CD4-positive, alpha-beta T cell treated with Interleukin-15 for 4 hours (primary cell): ENCODE measurements around the gene UMOD.
"Not testable (repeated sequence)": the region's sequence is repeated elsewhere in the genome, so short reads cannot be mapped to it uniquely, and the experiment has no call there.

Experiments used
- DNase-seq: peaks from one replicate; pipeline ENCODE4 v3.0.0-alpha.2; 2020; ENCODE audit warnings: low spot score

Gene UMOD

DNA sequence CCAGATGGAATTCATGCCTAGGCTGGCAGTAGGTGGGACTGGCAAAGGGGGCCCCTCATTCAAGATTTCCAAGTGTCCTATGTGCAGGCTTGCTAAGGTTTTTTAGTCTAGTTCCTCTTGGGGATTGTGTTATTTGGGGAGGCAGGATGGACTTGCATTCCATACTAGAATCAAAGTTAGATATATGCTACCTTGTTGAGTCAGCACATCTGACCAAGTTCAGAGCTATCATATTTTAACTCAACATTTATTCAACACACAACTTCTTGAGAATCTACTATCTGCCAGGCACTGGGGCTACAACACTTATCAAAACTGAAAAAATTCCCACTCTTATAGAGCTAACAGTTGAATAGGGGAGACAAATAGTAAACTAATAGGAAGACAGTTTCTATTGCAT is 31.9 kb downstream of the UMOD start:
- no peak for DNase-seq

DNA sequence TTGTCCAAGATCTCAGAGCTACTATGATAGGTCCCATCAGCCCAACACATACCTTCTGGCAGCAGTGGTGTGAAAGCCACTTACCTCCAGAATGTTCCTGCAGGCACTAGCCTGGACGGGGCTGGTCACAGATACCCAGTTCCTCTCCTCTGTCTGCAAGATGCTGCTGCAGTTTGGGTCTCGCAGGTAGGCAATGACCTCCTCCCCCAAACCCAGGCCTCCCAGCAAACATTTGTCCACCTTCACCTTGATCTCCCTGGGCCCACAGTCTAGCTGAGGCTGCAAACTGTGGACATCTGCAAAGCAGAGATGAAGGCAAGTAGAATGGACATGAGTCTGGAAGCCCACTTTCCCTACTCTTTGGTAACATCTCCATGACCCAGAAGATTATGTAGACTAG is 32.3 kb downstream of the UMOD start:
- no peak for DNase-seq

DNA sequence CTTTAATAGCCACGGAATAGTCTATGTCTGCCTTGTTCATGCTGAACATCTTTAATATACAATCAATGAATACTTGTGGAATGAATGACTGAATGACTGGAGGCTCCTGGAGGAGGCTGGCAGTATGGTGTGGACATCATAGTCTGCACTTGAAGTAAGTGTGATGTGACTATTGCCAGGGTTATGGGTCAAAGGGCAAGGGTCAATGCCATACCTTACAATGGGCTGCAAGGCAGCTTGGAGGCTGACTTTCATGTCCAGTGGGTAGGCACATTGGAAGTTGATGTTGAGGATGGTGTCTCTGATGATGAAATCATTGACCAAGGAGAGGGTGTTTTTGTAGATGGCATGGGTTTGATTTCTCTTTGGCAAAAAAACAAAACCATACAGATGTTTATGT is 33.1 kb downstream of the UMOD start:
- no peak for DNase-seq

DNA sequence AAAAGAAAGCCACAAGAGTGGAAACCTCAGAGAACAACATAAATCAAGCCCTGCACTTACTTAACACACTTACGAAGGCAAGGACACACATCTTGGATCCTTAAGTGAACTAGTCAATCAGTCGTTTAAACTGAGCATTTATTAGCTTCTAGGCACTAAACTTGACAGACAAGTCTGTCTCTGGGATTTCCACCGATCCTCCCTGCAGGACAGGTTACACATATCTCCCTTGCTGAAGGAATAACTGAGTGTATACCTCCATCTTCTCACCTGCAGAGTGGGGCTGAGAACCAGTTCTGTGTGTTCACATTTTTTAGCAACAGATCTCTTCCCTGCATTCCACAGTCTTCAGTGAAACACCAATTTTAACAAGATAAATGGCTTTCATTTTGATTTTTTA is 34.1 kb downstream of the UMOD start:
- no peak for DNase-seq

DNA sequence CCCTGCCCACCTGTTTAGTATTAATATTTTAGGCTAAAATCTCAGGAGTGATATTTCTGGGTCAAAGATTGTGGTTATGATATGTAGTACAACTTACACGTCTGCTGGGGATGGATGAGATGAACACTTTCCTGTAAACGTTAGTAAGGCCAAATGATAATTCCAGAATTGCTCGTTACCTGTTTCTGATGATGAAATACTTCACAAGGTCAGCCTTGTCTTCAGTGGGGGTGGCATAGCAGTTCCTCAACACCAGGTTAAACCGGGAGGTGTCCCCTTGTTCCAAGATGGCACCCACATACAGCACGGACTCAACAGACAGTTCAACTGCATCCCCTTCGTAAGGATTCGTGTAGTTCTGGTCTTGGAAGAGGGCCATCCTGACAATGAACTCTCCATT is 34.5 kb downstream of the UMOD start:
- DNase-seq = no peak

- no peak for DNase-seq
Measured at GRCh38 chr16:20317117-20317516, 35.4 kb downstream of the UMOD start.

DNA sequence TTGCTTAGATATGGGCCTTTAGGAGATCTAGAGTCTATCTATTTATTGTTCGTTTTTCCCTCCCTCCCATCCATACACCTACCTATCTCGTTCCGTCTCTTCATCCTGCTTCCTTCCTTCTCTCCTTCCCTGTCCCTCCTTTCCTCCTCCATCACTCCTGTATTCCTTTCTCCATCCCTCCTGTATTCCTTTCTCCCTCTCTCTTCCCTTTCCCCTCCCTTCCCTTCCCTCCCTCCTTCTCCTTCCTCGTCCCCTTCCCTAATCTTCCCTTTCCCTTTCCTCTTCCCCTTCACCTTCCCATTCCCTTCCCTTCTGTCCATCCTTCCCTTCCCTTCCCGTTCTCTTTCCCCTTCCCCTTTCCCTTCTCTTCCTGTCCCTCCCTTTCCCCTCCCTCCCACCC is 35.8 kb downstream of the UMOD start:
- DNase-seq = no peak

DNA sequence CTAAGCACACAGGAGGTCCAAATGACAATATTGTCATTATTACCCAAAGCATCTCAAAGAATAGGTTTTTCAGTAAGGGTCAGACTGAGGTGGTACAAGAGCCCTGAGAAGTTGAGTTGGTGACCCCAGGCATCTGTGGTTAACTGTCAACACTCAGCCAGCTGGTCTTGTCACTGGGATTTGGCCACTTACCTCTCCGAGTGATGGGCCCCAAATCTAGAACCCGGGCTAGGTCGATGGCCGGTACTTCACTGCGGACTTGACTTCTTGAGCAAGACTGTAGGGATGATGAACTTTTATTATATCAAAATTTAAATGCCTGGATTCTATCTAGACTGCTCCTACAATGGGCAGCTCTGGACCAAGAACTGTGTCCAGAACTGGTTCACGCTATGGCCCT is 36.8 kb downstream of the UMOD start:
- no peak for DNase-seq

DNA sequence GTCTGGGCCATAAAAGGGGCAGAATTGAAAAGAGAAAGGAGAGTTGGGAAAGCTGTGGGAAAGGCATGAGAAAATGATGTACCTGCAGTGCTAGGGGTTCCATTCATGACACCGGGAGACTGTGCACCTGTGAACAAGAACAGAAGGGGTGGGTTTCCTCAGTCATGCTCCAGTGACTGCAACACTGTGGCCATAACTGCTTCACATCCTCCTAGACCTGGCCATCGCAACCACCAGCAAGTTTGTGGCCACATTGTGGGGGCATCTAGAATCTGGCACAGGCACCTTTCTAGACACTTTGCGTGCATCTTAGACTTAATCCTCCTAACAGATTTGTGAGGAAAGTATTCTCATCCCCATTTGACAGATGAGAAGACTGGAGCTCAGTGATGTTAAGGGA is 37.9 kb downstream of the UMOD start:
- no peak for DNase-seq

DNA sequence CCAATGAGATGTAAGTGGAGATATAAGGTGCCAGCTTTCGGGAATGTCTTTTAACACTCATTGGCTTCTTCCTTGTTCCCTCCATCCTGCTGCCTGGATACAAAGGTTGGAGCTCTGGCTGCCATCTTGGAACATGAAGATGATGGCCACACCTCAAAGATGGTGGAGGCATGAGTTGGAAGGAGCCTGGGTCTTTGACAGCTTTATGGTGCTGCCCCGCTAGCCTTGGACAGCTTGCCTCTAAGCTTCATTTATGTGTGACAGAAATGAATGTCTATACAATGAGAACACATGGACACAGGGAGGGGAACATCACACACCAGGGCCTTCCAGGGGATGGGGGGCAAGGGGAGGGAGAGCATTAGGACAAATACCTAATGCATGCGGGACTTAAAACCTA is 38.8 kb downstream of the UMOD start:
- no peak for DNase-seq

DNA sequence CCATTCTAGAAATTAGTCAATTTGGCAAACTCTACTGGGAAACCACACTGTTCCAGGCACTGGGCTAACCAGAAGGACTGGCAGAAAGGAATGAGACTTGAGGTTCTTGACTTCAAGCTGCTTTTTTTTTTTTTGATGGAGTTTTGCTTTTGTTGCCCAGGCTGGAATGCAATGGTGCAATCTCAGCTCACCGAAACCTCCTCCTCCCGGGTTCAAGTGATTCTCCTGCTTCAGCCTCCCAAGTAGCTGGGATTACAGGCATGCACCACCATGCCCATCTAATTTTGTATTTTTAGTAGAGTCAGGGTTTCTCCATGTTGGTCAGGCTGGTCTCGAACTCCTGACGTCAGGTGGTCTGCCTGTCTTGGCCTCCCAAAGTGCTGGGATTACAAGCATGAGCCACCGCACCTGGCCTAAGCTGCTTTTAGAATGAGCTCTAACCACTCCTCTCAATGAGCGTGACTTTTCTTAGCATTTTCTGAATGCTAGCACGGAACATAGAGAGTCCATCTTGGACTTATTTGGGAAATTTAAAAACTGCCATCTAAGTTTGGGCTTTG is 39.9 kb downstream of the UMOD start:
- not testable (repeated sequence) for DNase-seq

DNA sequence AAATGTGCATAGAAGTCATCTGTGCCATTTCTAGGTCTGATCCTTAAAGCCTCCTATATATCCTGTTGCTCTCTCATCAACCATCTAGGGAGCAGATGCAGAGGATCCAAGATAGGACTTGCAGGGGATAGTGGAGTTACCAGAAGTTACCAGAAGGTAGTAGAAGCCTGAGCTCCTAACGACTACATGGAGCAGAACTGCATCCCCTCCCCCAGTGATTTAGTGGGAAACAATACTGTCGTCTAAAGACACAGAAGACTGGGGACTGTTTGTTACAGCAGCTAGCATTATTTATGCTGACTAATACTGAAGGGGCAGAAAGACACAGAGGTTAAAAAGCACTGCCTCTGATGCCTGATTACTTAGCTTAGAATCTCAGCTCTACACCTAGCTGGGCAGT is 41.0 kb downstream of the UMOD start:
- no peak for DNase-seq

GRCh38 chr16:20310421-20311395 is 41.8 kb downstream of the UMOD start:
- no peak for DNase-seq

GRCh38 chr16:20309786-20310185 is 42.7 kb downstream of the UMOD start:
- DNase-seq = no peak

DNA sequence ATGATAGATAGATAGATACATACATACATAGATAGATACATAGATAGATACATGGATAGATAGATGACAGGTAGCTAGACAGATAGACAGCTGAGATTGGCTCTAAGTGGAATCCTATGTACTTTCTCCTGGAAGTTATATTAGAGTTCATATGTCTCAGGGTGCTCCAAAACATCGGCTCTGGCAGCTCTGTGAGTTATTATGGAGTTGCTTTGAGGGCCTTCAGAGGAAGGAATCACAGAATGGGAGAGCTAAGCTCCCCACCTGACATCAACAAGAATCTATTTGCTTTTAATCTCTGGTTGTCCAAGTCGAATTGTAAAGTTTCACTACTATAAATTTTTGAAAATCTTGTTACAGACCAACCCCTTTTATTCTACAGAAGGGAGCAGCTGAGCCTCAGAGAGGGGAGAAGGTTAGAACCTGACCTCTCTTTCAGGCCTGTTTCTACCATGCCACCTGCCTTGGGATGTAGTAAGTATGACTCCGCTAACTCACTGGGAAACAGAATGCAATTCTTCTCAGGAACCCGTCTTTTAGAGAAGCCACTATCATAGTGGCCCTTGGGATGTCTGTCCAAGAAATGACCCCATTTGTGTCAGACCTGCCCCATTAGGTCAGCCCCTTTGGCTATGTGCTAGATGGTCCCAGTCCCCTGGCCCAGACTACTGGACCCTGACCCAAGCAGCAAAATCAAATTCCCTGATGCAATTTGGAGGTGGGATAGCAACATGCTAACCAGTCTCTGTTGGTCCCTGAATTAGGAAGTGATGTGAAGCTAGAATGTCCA is 43.5 kb downstream of the UMOD start:
- DNase-seq = no peak

DNA sequence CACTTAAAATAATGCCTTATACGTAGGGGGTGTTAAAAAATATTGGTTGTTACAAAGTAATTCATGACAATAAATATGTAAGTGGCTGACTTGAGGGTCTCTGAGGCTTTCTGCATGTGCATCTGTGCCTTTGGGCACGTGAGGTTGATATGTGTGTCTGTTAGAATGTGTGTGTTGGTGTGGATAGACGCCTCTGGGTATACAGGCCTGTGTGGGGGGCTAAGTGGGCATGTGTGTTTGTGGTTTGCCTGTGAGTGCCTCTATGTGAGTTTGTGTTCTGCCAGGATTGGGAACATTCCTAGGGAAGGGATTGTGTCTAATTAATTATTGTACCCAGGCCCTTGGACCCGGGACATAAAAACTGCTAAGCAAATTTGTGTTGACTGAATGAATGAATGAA is 44.2 kb downstream of the UMOD start:
- DNase-seq = no peak

GRCh38 chr16:20307791-20308190 is 44.7 kb downstream of the UMOD start:
- no peak for DNase-seq

- DNase-seq = no peak
Measured at GRCh38 chr16:20307240-20307671, 45.3 kb downstream of the UMOD start.

GRCh38 chr16:20306401-20306800 is 46.1 kb downstream of the UMOD start:
- no peak for DNase-seq

DNA sequence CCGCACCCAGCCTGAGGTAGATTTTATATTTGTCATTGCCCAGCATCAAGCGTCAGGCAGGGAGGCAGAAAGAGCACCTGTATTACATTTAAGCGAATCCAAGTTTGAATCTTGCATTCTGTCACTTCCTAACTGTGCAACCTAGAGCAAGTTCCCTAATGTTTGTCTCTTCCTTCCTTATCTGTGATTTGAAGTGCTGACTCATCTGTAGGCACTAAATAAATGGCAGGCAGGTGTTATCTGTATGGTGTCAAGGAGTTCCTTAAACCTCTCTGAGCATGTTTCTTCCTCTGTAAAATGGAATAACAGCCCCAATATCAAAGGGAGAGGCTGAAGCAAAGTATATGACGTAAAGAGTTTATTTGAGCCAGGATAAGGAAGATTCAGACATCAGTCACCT is 49.5 kb downstream of the UMOD start:
- no peak for DNase-seq

GRCh38 chr16:20302389-20302788 is 50.1 kb downstream of the UMOD start:
- no peak for DNase-seq

- no peak for DNase-seq
Measured at GRCh38 chr16:20301840-20302239, 50.7 kb downstream of the UMOD start.
